ENCODE results near the gene LCOR. TPM values are rescaled to one million over a fixed set of nuclear protein-coding genes. Genes with fewer than 3 reads are reported as not detected.
A peak's percentile ranks its signal among the peaks of the same experiment; 100 is the strongest.

LCOR gene
- total RNA-seq, 1 donor, result 58.7 TPM

GRCh38 chr10:97018251-97019212 lies 186.4 kb downstream of the LCOR start:
- no peak overlapping the region for H3K4me3 ChIP-seq (ENCODE audit: low read depth, low read length)
- no peak for DNase-seq (ENCODE audit: low read depth)
- TF ChIP-seq CTCF (IDR thresholded peaks at IDR 0.05; ENCODE audit: insufficient read depth, low read depth, low read length), result no peak

- DNase-seq (ENCODE audit: low read depth), result no peak
- no peak overlapping the region for H3K4me3 ChIP-seq (ENCODE audit: low read depth, low read length)
- no peak for TF ChIP-seq CTCF (IDR thresholded peaks at IDR 0.05; ENCODE audit: insufficient read depth, low read depth, low read length)
Measured at GRCh38 chr10:97019213-97019844, 187.2 kb downstream of the LCOR start.

GRCh38 chr10:97020452-97021400 lies 188.6 kb downstream of the LCOR start:
- peak; percentile 38 for DNase-seq (ENCODE audit: low read depth)
- no peak overlapping the region for H3K4me3 ChIP-seq (ENCODE audit: low read depth, low read length)
- TF ChIP-seq CTCF (IDR thresholded peaks at IDR 0.05; ENCODE audit: insufficient read depth, low read depth, low read length), result no peak

DNA sequence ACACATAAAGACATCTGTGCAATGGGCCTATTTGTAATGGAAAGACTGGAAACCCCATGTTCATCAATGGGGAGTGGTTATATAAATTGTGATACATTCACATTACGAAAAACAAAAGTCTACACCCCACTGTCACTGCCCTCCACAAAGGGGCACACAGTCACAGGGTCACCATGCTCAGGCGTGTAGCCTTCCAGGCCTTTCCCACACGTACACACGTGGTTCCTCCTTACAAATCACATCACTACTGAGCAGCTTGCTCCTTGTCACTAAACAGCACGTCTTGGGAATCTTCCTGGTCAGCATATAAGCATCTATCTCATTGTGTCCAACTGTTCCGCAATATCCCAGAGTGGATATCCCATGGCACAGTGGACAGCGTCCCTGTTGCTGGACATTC lies 190.5 kb downstream of the LCOR start:
- DNase-seq (ENCODE audit: low read depth), result no peak
- no peak overlapping the region for H3K4me3 ChIP-seq (ENCODE audit: low read depth, low read length)
- no peak for TF ChIP-seq CTCF (IDR thresholded peaks at IDR 0.05; ENCODE audit: insufficient read depth, low read depth, low read length)

GRCh38 chr10:97023401-97024167 lies 191.5 kb downstream of the LCOR start:
- TF ChIP-seq CTCF (IDR thresholded peaks at IDR 0.05; ENCODE audit: insufficient read depth, low read depth, low read length), result no peak
- no peak overlapping the region for H3K4me3 ChIP-seq (ENCODE audit: low read depth, low read length)
- peak; percentile 6 for DNase-seq (ENCODE audit: low read depth)

All from fibroblast of villous mesenchyme (primary cell).